GM23338 (cell line): ENCODE data around the gene RRP12. TPM values are rescaled to one million over a fixed set of nuclear protein-coding genes. Genes with fewer than 3 reads are reported as not detected.

ENCODE experiments used
- ATAC-seq: fragments of 200-7000 bp; cut with Tn5 transposase; 3 replicates; pipeline ENCODE4 v1.9.1; 2020
- DNase-seq: peaks from one replicate; pipeline ENCODE4 v3.0.0-alpha.2; 2015; ENCODE audit warnings: low spot score
- H2AFZ ChIP-seq: fragments of 200-600 bp; sonication (generic); 2 replicates; pipeline ENCODE4 v1.8.0; 2016; ENCODE audit warnings: antibody characterized with exemption, mild to moderate bottlenecking, moderate library complexity
- H3F3A ChIP-seq: fragments of 200-600 bp; sonication (generic); replicated peaks from 2 replicates; pipeline ENCODE4 v1.8.0; 2017; ENCODE audit warnings: antibody characterized with exemption, mixed run types, low read depth
- H3K27ac ChIP-seq: fragments of 200-600 bp; sonication (generic); 2 replicates; pipeline ENCODE4 v1.6.1; 2016; ENCODE audit warnings: low read depth
- H3K27me3 ChIP-seq: fragments of 200-600 bp; sonication (generic); 2 replicates; pipeline ENCODE4 v1.8.0; 2016; ENCODE audit warnings: mild to moderate bottlenecking, mixed run types, moderate library complexity; ENCODE audit not compliant: insufficient read depth
- H3K36me3 ChIP-seq: fragments of 200-600 bp; sonication (generic); 2 replicates; pipeline ENCODE4 v1.8.0; 2016; ENCODE audit warnings: mild to moderate bottlenecking; ENCODE audit not compliant: insufficient read depth
- H3K4me1 ChIP-seq: fragments of 200-600 bp; sonication (generic); 2 replicates; pipeline ENCODE4 v1.8.0; 2016; ENCODE audit warnings: mild to moderate bottlenecking, moderate library complexity; ENCODE audit not compliant: insufficient read depth
- H3K4me2 ChIP-seq: fragments of 200-600 bp; sonication (generic); 2 replicates; pipeline ENCODE4 v1.7.1; 2017; ENCODE audit warnings: mixed run types
- H3K4me3 ChIP-seq: fragments of 200-600 bp; sonication (generic); 2 replicates; pipeline ENCODE4 v1.6.1; 2016; ENCODE audit warnings: mixed run types
- H3K79me2 ChIP-seq: fragments of 200-600 bp; sonication (generic); replicated peaks from 2 replicates; pipeline ENCODE4 v1.8.0; 2017; ENCODE audit warnings: mild to moderate bottlenecking; ENCODE audit not compliant: insufficient read depth
- H3K9me2 ChIP-seq: fragments of 200-600 bp; sonication (generic); 2 replicates; pipeline ENCODE4 v1.8.0; 2017; ENCODE audit not compliant: insufficient read depth
- H4K20me1 ChIP-seq: fragments of 200-600 bp; sonication (generic); replicated peaks from 2 replicates; pipeline ENCODE4 v1.8.0; 2017; ENCODE audit warnings: mild to moderate bottlenecking; ENCODE audit not compliant: insufficient read depth
- H3K27ac Mint-ChIP-seq: 2 replicates; pipeline ENCODE4 v1.8.0; 2020; ENCODE audit warnings: inconsistent platforms, mild to moderate bottlenecking, moderate library complexity, mixed read lengths
- H3K27me3 Mint-ChIP-seq: 3 replicates; pipeline ENCODE4 v1.8.0; 2022; ENCODE audit warnings: low read depth, mild to moderate bottlenecking, moderate library complexity, mixed read lengths, inconsistent platforms; ENCODE audit not compliant: insufficient read depth, poor library complexity
- H3K36me3 Mint-ChIP-seq: 3 replicates; pipeline ENCODE4 v1.8.0; 2021; ENCODE audit warnings: low read depth, mild to moderate bottlenecking, inconsistent platforms, moderate library complexity, mixed read lengths
- H3K4me1 Mint-ChIP-seq: 3 replicates; pipeline ENCODE4 v1.8.0; 2020; ENCODE audit warnings: mild to moderate bottlenecking, inconsistent platforms, mixed read lengths
- H3K4me3 Mint-ChIP-seq: 3 replicates; pipeline ENCODE4 v1.8.0; 2021; ENCODE audit warnings: moderate library complexity, mild to moderate bottlenecking, inconsistent platforms, mixed read lengths
- H3K9me3 Mint-ChIP-seq: 3 replicates; pipeline ENCODE4 v1.8.0; 2020; ENCODE audit warnings: moderate library complexity, mild to moderate bottlenecking, inconsistent platforms, mixed read lengths
- CREB1 ChIP-seq: fragments of 250-450 bp; sonication (Bioruptor Pico); IDR thresholded peaks from 2 replicates; pipeline ENCODE4 v1.5.0; 2020; ENCODE audit warnings: low read depth, mild to moderate bottlenecking, moderate library complexity
- CTCF ChIP-seq, 2 experiments: fragments of 200-600 bp in 1 of 2; sonication (generic) in 1 of 2; conservative IDR thresholded peaks; 2 replicates each; pipeline versions ENCODE4 v1.5.1 to v1.6.1; 2016 to 2017; ENCODE audit warnings: antibody characterized with exemption in 2 of 2, low read depth in 2 of 2, mild to moderate bottlenecking in 2 of 2, moderate library complexity in 1 of 2
- ETS1 ChIP-seq: IDR thresholded peaks from 2 replicates; pipeline ENCODE4 v1.6.1; 2016; ENCODE audit warnings: antibody characterized with exemption
- EZH2 ChIP-seq: fragments of 200-600 bp; sonication (generic); IDR thresholded peaks from one replicate; pipeline ENCODE4 v1.8.0; 2017; ENCODE audit warnings: antibody characterized with exemption, mild to moderate bottlenecking, low read depth; ENCODE audit not compliant: unreplicated experiment
- EZH2phosphoT487 ChIP-seq: fragments of 200-600 bp; sonication (generic); IDR thresholded peaks from one replicate; pipeline ENCODE4 v1.8.1; 2018; ENCODE audit warnings: antibody characterized with exemption; ENCODE audit not compliant: unreplicated experiment
- JUNB ChIP-seq: IDR thresholded peaks from one replicate; pipeline ENCODE4 v1.6.1; 2016; ENCODE audit warnings: antibody characterized with exemption; ENCODE audit not compliant: unreplicated experiment
- NANOG ChIP-seq: IDR thresholded peaks from 2 replicates; pipeline ENCODE4 v1.6.1; 2016; ENCODE audit warnings: antibody characterized with exemption, borderline replicate concordance
- POLR2AphosphoS5 ChIP-seq: IDR thresholded peaks from 2 replicates; pipeline ENCODE4 v1.6.1; 2016; ENCODE audit warnings: antibody characterized with exemption, low read depth
- REST ChIP-seq: IDR thresholded peaks from one replicate; pipeline ENCODE4 v1.6.1; 2018; ENCODE audit warnings: antibody characterized with exemption; ENCODE audit not compliant: unreplicated experiment
- STAT1 ChIP-seq: IDR thresholded peaks from one replicate; pipeline ENCODE4 v1.6.1; 2016; ENCODE audit warnings: antibody characterized with exemption; ENCODE audit not compliant: unreplicated experiment
- ZNF114 ChIP-seq: fragments of 250-450 bp; sonication (Bioruptor Pico); IDR thresholded peaks from 2 replicates; pipeline ENCODE4 v1.5.0; 2020; ENCODE audit warnings: mild to moderate bottlenecking, moderate library complexity
- ZNF331 ChIP-seq: fragments of 250-450 bp; sonication (Bioruptor Pico); IDR thresholded peaks from 2 replicates; pipeline ENCODE4 v1.5.0; 2020; ENCODE audit warnings: low read depth, mild to moderate bottlenecking, moderate library complexity
- polyA plus RNA-seq: library from polyadenylated mRNA; unstranded; fragments of >200 nt; fragmentation: Nextera tagmentation; extraction: Ambion mirVana; gene quantifications from 2 replicates; pipeline ENCODE4 v1.2.1, GENCODE V29; 2016
- total RNA-seq: library from RNA; depleted of rRNA; stranded (reverse); fragments of >200 nt; shearing (Covaris generic); gene quantifications from 2 replicates; pipeline ENCODE4 v1.2.3, GENCODE V29; 2014
- TF ChIP-seq, protein P1 (sequence below): fragments of 250-450 bp; sonication (Bioruptor Pico); IDR thresholded peaks from 2 replicates; pipeline ENCODE4 v1.5.0; 2020; ENCODE audit warnings: mild to moderate bottlenecking, moderate library complexity

Gene RRP12
- total and polyA plus RNA-seq, 2 experiments from 2014 or later, result 53.4 to 62.6 TPM

GRCh38 chr10:97445722-97446639, 44.8 kb upstream of the RRP12 start, which contains the start of the genes EXOSC1 and ZDHHC16:
EXOSC1 (minus strand) TSS chr10:97446006; CDS start chr10:97445985, 21 bp downstream.
ZDHHC16 (plus strand) TSS chr10:97446175; CDS start chr10:97451676, 5,501 bp downstream.
- Histone ChIP-seq H3K36me3 (peaks cover 3% of the 10 kb centered on the region; the same call in 1 of the 2 replicates), H2AFZ (peak within 1 kb of the TSS; percentile 72), H3K27me3 (no peaks in the 10 kb centered on the region), H4K20me1 (peaks cover 21% of the 10 kb centered on the region), H3F3A (0 out of 2 replicates have a peak, but pooled peaks cover 3% of the 10 kb centered on the region), H3K4me2 (peak within 1 kb of the TSS; percentile 91), H3K9me2 (no peaks in the 10 kb centered on the region), H3K27ac (peak within 1 kb of the TSS; percentile 64), H3K4me3 (peak within 1 kb of the TSS; percentile 88), H3K79me2 (peaks cover 63% of the 10 kb centered on the region), H3K4me1 (peaks cover 11% of the 10 kb centered on the region)
- TF ChIP-seq EZH2phosphoT487 (no peak), ZNF331 (CRISPR knock-in tag) (no peak), JUNB (no peak), ZNF114 (CRISPR knock-in tag) (no peak), EZH2 (no peak), POLR2AphosphoS5 (peak; percentile 91), NANOG (no peak), ETS1 (peak; percentile 91), REST (no peak), STAT1 (no peak), CREB1 (CRISPR knock-in tag) (no peak), CTCF (conservative IDR thresholded peaks at IDR 0.05; ENCODE audit: low read depth in 2 of 2) (0 out of 4 replicates have a peak, but pooled peaks of 1 of the 2 experiments have one; percentile 11)
- TF ChIP-seq, protein P1, sequence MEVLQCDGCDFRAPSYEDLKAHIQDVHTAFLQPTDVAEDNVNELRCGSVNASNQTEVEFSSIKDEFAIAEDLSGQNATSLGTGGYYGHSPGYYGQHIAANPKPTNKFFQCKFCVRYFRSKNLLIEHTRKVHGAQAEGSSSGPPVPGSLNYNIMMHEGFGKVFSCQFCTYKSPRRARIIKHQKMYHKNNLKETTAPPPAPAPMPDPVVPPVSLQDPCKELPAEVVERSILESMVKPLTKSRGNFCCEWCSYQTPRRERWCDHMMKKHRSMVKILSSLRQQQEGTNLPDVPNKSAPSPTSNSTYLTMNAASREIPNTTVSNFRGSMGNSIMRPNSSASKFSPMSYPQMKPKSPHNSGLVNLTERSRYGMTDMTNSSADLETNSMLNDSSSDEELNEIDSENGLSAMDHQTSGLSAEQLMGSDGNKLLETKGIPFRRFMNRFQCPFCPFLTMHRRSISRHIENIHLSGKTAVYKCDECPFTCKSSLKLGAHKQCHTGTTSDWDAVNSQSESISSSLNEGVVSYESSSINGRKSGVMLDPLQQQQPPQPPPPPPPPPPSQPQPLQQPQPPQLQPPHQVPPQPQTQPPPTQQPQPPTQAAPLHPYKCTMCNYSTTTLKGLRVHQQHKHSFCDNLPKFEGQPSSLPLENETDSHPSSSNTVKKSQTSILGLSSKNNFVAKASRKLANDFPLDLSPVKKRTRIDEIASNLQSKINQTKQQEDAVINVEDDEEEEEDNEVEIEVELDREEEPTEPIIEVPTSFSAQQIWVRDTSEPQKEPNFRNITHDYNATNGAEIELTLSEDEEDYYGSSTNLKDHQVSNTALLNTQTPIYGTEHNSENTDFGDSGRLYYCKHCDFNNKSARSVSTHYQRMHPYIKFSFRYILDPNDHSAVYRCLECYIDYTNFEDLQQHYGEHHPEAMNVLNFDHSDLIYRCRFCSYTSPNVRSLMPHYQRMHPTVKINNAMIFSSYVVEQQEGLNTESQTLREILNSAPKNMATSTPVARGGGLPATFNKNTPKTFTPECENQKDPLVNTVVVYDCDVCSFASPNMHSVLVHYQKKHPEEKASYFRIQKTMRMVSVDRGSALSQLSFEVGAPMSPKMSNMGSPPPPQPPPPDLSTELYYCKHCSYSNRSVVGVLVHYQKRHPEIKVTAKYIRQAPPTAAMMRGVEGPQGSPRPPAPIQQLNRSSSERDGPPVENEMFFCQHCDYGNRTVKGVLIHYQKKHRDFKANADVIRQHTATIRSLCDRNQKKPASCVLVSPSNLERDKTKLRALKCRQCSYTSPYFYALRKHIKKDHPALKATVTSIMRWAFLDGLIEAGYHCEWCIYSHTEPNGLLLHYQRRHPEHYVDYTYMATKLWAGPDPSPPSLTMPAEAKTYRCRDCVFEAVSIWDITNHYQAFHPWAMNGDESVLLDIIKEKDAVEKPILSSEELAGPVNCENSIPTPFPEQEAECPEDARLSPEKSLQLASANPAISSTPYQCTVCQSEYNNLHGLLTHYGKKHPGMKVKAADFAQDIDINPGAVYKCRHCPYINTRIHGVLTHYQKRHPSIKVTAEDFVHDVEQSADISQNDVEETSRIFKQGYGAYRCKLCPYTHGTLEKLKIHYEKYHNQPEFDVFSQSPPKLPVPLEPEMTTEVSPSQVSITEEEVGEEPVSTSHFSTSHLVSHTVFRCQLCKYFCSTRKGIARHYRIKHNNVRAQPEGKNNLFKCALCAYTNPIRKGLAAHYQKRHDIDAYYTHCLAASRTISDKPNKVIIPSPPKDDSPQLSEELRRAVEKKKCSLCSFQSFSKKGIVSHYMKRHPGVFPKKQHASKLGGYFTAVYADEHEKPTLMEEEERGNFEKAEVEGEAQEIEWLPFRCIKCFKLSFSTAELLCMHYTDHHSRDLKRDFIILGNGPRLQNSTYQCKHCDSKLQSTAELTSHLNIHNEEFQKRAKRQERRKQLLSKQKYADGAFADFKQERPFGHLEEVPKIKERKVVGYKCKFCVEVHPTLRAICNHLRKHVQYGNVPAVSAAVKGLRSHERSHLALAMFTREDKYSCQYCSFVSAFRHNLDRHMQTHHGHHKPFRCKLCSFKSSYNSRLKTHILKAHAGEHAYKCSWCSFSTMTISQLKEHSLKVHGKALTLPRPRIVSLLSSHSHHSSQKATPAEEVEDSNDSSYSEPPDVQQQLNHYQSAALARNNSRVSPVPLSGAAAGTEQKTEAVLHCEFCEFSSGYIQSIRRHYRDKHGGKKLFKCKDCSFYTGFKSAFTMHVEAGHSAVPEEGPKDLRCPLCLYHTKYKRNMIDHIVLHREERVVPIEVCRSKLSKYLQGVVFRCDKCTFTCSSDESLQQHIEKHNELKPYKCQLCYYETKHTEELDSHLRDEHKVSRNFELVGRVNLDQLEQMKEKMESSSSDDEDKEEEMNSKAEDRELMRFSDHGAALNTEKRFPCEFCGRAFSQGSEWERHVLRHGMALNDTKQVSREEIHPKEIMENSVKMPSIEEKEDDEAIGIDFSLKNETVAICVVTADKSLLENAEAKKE (CRISPR knock-in tag), result no peak
- peak within 1 kb of the TSS; percentile 91 for H3K27ac Mint-ChIP-seq
- peaks cover 12% of the 10 kb centered on the region for H3K4me1 Mint-ChIP-seq
- peak; percentile 99 for DNase-seq
- H3K9me3 Mint-ChIP-seq, result no peaks in the 10 kb centered on the region
- ATAC-seq, result peak; percentile 95
- H3K4me3 Mint-ChIP-seq, result peak within 1 kb of the TSS; percentile 93
- H3K27me3 Mint-ChIP-seq, result peaks cover 3% of the 10 kb centered on the region
- peaks cover 22% of the 10 kb centered on the region for H3K36me3 Mint-ChIP-seq
